ENCODE results near the gene C2CD4A.

Gene C2CD4A

GRCh38 chr15:62066663-62067447 lies at the start of gene C2CD4A:
Gene C2CD4A (plus strand): TSS chr15:62066977. CDS start chr15:62067614, 637 bp downstream.
- H3K9ac ChIP-seq (ENCODE audit: low read depth, low read length, poor library complexity, severe bottlenecking) = no peak within 1 kb of the TSS
- H3K9me2 ChIP-seq (replicated peaks; ENCODE audit: low read depth, low read length) = no peaks in the 10 kb centered on the region
- H3K4me1 ChIP-seq (ENCODE audit: insufficient read depth, low read length, poor library complexity, severe bottlenecking) = no peaks in the 10 kb centered on the region
- no peaks in the 10 kb centered on the region for H3F3A ChIP-seq (ENCODE audit: low read depth)
- H3K79me2 ChIP-seq (ENCODE audit: insufficient read depth, low read length) = no peaks in the 10 kb centered on the region
- no peak within 1 kb of the TSS for H2AFZ ChIP-seq (ENCODE audit: low read length)
- no peak within 1 kb of the TSS for H3K4me3 ChIP-seq (ENCODE audit: low read length, poor library complexity, severe bottlenecking)
- H3K36me3 ChIP-seq (ENCODE audit: insufficient read depth, low read length) = no peaks in the 10 kb centered on the region
- H3K4me2 ChIP-seq (ENCODE audit: low read depth, low read length, poor library complexity, severe bottlenecking) = no peak within 1 kb of the TSS
- no peaks in the 10 kb centered on the region for H3K9me3 ChIP-seq (ENCODE audit: insufficient read depth, low read depth, low read length)
- H3K27me3 ChIP-seq (ENCODE audit: insufficient read depth, low read length, poor library complexity, severe bottlenecking) = no peaks in the 10 kb centered on the region
- TF ChIP-seq EZH2phosphoT487 (IDR thresholded peaks at IDR 0.05; ENCODE audit: borderline replicate concordance) (no peak), CTCF (conservative IDR thresholded peaks at IDR 0.05; ENCODE audit: low read length) (no peak)
- no peaks in the 10 kb centered on the region for H4K20me1 ChIP-seq (ENCODE audit: insufficient read depth, low read length, poor library complexity, severe bottlenecking)

GRCh38 chr15:62020576-62021160 lies 46.1 kb upstream of the C2CD4A start:
- Histone ChIP-seq H3K4me3 (ENCODE audit: low read length, poor library complexity, severe bottlenecking) (no peak overlapping the region), H3K79me2 (ENCODE audit: insufficient read depth, low read length) (no peaks in the 10 kb centered on the region)
- TF ChIP-seq EZH2phosphoT487 (IDR thresholded peaks at IDR 0.05; ENCODE audit: borderline replicate concordance) (no peak), CTCF (conservative IDR thresholded peaks at IDR 0.05; ENCODE audit: low read length) (no peak)

GRCh38 chr15:62021991-62022600 lies 44.7 kb upstream of the C2CD4A start:
- H3K79me2 ChIP-seq (ENCODE audit: insufficient read depth, low read length) = no peaks in the 10 kb centered on the region
- no peak overlapping the region for H3K4me3 ChIP-seq (ENCODE audit: low read length, poor library complexity, severe bottlenecking)
- H3K9me3 ChIP-seq (ENCODE audit: insufficient read depth, low read depth, low read length) = no peaks in the 10 kb centered on the region
- no peaks in the 10 kb centered on the region for H3K27me3 ChIP-seq (ENCODE audit: insufficient read depth, low read length, poor library complexity, severe bottlenecking)
- no peaks in the 10 kb centered on the region for H3K9me2 ChIP-seq (replicated peaks; ENCODE audit: low read depth, low read length)
- no peak overlapping the region for H3K9ac ChIP-seq (ENCODE audit: low read depth, low read length, poor library complexity, severe bottlenecking)
- H3K4me1 ChIP-seq (ENCODE audit: insufficient read depth, low read length, poor library complexity, severe bottlenecking) = no peaks in the 10 kb centered on the region
- H3F3A ChIP-seq (ENCODE audit: low read depth) = no peaks in the 10 kb centered on the region
- no peak overlapping the region for H2AFZ ChIP-seq (ENCODE audit: low read length)
- H3K4me2 ChIP-seq (ENCODE audit: low read depth, low read length, poor library complexity, severe bottlenecking) = no peak overlapping the region
- no peaks in the 10 kb centered on the region for H4K20me1 ChIP-seq (ENCODE audit: insufficient read depth, low read length, poor library complexity, severe bottlenecking)
- no peak for TF ChIP-seq EZH2phosphoT487 (IDR thresholded peaks at IDR 0.05; ENCODE audit: borderline replicate concordance)
- peak; percentile 71 for TF ChIP-seq CTCF (conservative IDR thresholded peaks at IDR 0.05; ENCODE audit: low read length)
- peaks cover 23% of the 10 kb centered on the region for H3K36me3 ChIP-seq (ENCODE audit: insufficient read depth, low read length)

More at GRCh38 chr15:62020576-62021160, 46.1 kb upstream of the C2CD4A start:
- no peak overlapping the region for H3K4me2 ChIP-seq (ENCODE audit: low read depth, low read length, poor library complexity, severe bottlenecking)
- no peak overlapping the region for H2AFZ ChIP-seq (ENCODE audit: low read length)
- H3K9me2 ChIP-seq (replicated peaks; ENCODE audit: low read depth, low read length) = no peaks in the 10 kb centered on the region
- H3K27me3 ChIP-seq (ENCODE audit: insufficient read depth, low read length, poor library complexity, severe bottlenecking) = no peaks in the 10 kb centered on the region
- H3K9me3 ChIP-seq (ENCODE audit: insufficient read depth, low read depth, low read length) = no peaks in the 10 kb centered on the region
- H3K36me3 ChIP-seq (ENCODE audit: insufficient read depth, low read length) = peaks cover 23% of the 10 kb centered on the region
- H4K20me1 ChIP-seq (ENCODE audit: insufficient read depth, low read length, poor library complexity, severe bottlenecking) = no peaks in the 10 kb centered on the region
- no peaks in the 10 kb centered on the region for H3K4me1 ChIP-seq (ENCODE audit: insufficient read depth, low read length, poor library complexity, severe bottlenecking)
- H3K9ac ChIP-seq (ENCODE audit: low read depth, low read length, poor library complexity, severe bottlenecking) = no peak overlapping the region
- no peaks in the 10 kb centered on the region for H3F3A ChIP-seq (ENCODE audit: low read depth)

All from Loucy (cell line).